ENCODE results near the gene ENO3.

DNA sequence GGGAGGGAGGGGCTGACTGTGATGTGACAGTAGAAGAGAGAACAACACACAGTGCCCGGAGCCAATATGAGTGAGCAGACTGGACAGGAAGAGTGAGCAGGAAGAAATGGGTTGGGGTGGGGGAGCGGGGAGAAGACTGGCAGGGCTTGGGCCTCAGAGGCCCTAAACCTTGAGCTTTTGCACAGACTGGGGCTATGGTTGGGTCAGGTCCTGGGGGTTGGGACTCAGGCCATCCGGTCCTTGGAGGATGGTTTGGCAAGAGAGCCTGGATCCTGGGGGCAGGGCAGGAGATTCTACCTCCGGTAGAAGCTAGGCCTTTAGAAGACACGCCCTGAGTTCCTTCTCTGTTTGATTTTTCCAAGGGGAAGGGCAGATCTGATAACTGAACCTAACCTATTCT is 35.5 kb downstream of the ENO3 start:
- TF ChIP-seq, protein P1, sequence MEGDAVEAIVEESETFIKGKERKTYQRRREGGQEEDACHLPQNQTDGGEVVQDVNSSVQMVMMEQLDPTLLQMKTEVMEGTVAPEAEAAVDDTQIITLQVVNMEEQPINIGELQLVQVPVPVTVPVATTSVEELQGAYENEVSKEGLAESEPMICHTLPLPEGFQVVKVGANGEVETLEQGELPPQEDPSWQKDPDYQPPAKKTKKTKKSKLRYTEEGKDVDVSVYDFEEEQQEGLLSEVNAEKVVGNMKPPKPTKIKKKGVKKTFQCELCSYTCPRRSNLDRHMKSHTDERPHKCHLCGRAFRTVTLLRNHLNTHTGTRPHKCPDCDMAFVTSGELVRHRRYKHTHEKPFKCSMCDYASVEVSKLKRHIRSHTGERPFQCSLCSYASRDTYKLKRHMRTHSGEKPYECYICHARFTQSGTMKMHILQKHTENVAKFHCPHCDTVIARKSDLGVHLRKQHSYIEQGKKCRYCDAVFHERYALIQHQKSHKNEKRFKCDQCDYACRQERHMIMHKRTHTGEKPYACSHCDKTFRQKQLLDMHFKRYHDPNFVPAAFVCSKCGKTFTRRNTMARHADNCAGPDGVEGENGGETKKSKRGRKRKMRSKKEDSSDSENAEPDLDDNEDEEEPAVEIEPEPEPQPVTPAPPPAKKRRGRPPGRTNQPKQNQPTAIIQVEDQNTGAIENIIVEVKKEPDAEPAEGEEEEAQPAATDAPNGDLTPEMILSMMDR (IDR thresholded peaks at IDR 0.05), result no peak
- TF ChIP-seq POLR2A (IDR thresholded peaks at IDR 0.05), result no peak
